Nephron progenitor cell (in vitro differentiated cells): ENCODE results near the gene TPD52L2.

Source experiments
- DNase-seq: peaks from one replicate; pipeline ENCODE4 v3.0.0; 2021
- H3K27ac Mint-ChIP-seq: 2 replicates; pipeline ENCODE4 v1.8.0; 2021; ENCODE audit warnings: mild to moderate bottlenecking, moderate library complexity, mixed read lengths
- H3K27me3 Mint-ChIP-seq: 2 replicates; pipeline ENCODE4 v1.8.0; 2021; ENCODE audit warnings: mild to moderate bottlenecking, low read depth, mixed read lengths; ENCODE audit not compliant: poor library complexity
- H3K36me3 Mint-ChIP-seq: 2 replicates; pipeline ENCODE4 v1.8.0; 2021; ENCODE audit warnings: low read depth, mixed read lengths
- H3K4me1 Mint-ChIP-seq: 2 replicates; pipeline ENCODE4 v1.8.0; 2021; ENCODE audit warnings: mixed read lengths
- H3K4me3 Mint-ChIP-seq: 2 replicates; pipeline ENCODE4 v1.8.0; 2021; ENCODE audit warnings: mild to moderate bottlenecking, moderate library complexity, mixed read lengths
- H3K9me3 Mint-ChIP-seq: 2 replicates; pipeline ENCODE4 v1.8.0; 2021; ENCODE audit warnings: mild to moderate bottlenecking, moderate library complexity, mixed read lengths
- TF ChIP-seq, protein P1 (sequence below): fragments of 200-600 bp; sonication (generic); IDR thresholded peaks from 2 replicates; pipeline ENCODE4 v1.5.0; 2021; ENCODE audit warnings: antibody characterized with exemption

Gene TPD52L2

DNA sequence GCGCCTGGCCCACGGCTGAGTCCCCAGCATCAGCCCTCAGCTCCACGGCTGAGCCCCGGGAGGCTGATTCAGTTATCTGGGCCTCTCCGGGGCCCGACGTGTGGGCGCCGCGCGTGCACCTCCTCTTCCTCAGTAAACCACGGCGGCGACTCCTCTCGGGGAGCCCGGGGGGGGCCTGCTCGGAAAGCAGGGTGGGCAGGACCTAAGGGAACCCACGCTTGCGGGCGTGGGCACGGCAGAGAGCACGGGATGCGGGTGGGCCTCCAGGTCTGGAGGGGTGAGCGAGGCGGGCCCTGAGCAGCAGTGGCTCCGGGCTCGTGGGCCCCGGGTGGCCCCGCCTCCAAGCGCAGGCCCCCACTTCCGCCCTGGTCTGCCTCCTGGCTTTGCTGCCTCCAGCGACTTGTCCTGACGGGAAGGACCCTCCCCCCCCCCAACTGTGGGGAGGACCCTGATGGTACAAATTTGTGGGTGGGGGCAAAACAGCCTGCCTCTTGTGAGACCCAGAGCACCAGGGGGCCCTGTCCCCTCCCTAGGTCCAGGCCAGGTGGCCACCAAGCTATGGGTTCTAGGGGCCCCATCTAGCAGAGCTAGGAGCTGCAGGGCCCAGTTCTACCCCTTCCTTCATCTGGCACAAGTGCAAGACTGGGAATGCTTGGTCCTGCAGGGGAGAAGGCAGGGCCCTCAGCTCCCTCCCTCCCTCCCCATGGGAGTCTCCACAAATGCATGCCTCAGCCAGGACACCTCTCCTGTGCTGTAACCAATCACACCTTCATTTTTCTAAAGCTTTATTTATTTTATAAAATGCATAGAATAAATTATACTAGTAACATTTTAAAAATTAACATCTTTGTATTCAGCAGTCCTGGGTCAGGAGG is 74.2 kb downstream of the TPD52L2 start:
- Mint-ChIP-seq H3K27ac (no peak overlapping the region), H3K27me3 (no peaks in the 10 kb centered on the region), H3K9me3 (no peaks in the 10 kb centered on the region), H3K4me3 (no peak overlapping the region), H3K4me1 (peaks cover 20% of the 10 kb centered on the region), H3K36me3 (peaks cover 34% of the 10 kb centered on the region)
- TF ChIP-seq, protein P1, sequence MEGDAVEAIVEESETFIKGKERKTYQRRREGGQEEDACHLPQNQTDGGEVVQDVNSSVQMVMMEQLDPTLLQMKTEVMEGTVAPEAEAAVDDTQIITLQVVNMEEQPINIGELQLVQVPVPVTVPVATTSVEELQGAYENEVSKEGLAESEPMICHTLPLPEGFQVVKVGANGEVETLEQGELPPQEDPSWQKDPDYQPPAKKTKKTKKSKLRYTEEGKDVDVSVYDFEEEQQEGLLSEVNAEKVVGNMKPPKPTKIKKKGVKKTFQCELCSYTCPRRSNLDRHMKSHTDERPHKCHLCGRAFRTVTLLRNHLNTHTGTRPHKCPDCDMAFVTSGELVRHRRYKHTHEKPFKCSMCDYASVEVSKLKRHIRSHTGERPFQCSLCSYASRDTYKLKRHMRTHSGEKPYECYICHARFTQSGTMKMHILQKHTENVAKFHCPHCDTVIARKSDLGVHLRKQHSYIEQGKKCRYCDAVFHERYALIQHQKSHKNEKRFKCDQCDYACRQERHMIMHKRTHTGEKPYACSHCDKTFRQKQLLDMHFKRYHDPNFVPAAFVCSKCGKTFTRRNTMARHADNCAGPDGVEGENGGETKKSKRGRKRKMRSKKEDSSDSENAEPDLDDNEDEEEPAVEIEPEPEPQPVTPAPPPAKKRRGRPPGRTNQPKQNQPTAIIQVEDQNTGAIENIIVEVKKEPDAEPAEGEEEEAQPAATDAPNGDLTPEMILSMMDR, result no peak
- no peak for DNase-seq

DNA sequence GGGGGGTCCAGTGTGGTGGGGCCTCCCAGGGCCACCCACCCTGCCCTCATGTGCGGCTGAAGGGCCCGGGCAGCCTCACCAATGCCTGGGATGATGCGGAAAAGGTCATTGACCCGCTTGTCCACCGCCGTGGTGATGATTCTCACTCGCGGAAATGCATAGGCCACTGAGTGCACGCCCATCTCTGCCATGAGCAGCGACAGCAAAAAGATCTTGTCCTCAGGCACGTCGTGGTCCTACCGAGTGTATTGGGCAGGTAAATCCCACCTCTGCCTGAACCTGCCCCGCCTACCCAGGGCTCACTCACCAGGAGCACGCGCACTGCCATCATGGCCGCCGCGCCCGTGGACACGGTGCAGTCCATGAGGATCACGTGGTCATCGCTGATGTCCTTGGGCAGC is 75.0 kb downstream of the TPD52L2 start:
- Mint-ChIP-seq H3K4me3 (no peak overlapping the region), H3K27me3 (no peaks in the 10 kb centered on the region), H3K27ac (no peak overlapping the region), H3K9me3 (no peaks in the 10 kb centered on the region), H3K4me1 (peaks cover 12% of the 10 kb centered on the region), H3K36me3 (peaks cover 27% of the 10 kb centered on the region)
- TF ChIP-seq, protein P1, result no peak
- no peak for DNase-seq

DNA sequence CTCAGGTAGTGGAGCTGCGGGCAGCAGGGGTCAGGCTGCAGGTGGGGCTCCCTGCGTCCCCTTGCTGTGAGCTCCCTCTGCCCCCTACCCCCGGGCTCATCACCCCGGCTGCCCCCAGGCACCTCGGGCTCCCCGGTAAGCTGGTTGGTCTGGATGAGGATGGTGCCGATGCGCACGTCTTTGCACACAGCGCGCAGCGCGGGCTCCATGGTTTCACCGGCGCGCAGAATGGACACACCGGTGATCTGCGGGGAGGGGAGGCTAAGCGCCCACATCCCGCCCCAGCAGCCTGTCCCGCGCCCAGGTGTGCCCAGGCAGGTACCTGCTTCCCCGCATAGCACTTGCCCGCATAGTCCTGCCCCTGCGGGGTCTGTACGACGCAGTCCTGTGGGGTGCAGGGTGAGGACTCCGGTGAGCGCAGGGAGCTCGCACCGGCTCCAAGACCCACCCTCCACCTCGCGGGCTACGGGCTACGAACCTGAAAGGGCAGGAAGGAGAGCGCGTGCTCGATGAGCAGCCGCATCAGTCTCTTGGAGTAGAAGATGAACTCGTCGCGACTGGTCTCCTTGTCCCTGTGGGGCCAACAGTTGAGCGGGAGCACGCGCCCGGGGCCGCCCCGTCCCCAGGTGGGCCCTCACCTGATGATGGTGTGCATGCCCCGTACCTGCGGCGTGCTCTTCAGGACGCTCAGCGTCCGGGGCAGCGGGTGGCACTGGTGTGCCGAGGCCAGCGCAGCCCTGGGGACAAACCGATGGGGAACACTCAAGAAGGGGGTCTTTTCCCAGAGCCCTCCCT is 75.6 kb downstream of the TPD52L2 start:
- no peak for DNase-seq
- TF ChIP-seq, protein P1, result no peak

More for the DNA sequence above, 75.6 kb downstream of the TPD52L2 start:
- Mint-ChIP-seq H3K27ac (no peak overlapping the region), H3K27me3 (no peaks in the 10 kb centered on the region), H3K36me3 (peaks cover 21% of the 10 kb centered on the region), H3K4me3 (no peak overlapping the region), H3K9me3 (no peaks in the 10 kb centered on the region), H3K4me1 (peaks cover 11% of the 10 kb centered on the region)
